ENCODE measurements around the gene TOM1L2. TPM values are rescaled to one million over a fixed set of nuclear protein-coding genes. Genes with fewer than 3 reads are reported as not detected.

TOM1L2 gene
- total RNA-seq, 1 experiment from 2014 or later, result 32.0 TPM

GRCh38 chr17:17830269-17830567 lies 142.0 kb downstream of the TOM1L2 start:
- DNase-seq (ENCODE audit: low read depth in 1 of 2, low spot score in 2 of 2), result no peak
- H3K36me3 ChIP-seq, result peaks cover 5% of the 10 kb centered on the region
- H3K4me3 ChIP-seq, result no peak overlapping the region
- no peaks in the 10 kb centered on the region for H3K9me3 ChIP-seq (replicated peaks)
- no peak overlapping the region for H3K27ac ChIP-seq
- peaks cover 8% of the 10 kb centered on the region for H3K4me1 ChIP-seq (replicated peaks)
- no peaks in the 10 kb centered on the region for H3K27me3 ChIP-seq (replicated peaks)

- Histone ChIP-seq H3K4me3 (no peak overlapping the region), H3K36me3 (peaks cover 5% of the 10 kb centered on the region), H3K9me3 (replicated peaks) (no peaks in the 10 kb centered on the region), H3K4me1 (replicated peaks) (peaks cover 27% of the 10 kb centered on the region), H3K27ac (no peak overlapping the region), H3K27me3 (replicated peaks) (no peaks in the 10 kb centered on the region)
- no peak for DNase-seq (ENCODE audit: low read depth in 1 of 2, low spot score in 2 of 2)
These were observed 144.2 kb downstream of the TOM1L2 start for GRCh38 chr17:17827826-17828621.

DNA sequence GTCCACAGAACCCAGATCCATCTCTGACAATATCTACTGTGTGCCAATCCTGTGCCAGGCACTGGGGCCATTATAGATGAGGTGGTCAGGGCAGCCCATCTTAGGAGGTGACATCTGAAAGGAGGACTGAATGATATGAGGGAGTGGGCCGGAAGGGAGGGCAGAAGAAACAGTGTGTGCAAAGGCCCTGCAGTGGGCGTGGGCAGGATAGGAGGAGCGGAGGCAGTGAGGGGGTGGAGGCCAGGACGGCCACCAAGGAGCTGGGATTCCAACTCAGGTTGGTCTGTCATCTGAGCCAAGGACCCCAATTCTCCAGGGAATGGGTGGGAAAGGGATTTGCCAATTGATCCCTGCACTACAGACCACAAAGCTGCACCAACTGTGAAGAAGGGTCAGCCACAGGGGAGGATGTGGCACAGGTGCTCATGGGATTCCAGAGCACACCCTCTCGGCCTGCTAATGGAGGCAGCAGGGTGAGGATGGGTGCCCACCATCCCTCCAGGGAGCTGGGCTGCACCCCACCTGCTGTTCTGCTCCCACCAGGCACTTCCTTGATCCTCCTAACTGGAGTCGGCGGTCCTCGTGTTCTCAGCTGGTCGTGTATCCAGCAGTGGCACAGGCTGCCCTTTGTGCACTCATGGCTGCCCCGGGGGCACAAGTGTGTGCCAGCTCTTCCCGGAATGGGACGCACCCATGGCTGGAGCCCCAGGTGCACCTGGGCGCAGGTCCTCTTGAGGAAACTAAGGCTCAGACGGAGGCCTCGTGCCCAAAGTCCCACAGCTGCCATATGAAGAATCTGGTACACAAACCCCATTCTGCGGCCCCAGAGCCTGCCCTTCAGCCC lies 145.0 kb downstream of the TOM1L2 start:
- peaks cover 30% of the 10 kb centered on the region for H3K4me1 ChIP-seq (replicated peaks)
- H3K27me3 ChIP-seq (replicated peaks), result no peaks in the 10 kb centered on the region
- H3K4me3 ChIP-seq, result no peak overlapping the region
- H3K36me3 ChIP-seq, result peaks cover 5% of the 10 kb centered on the region
- H3K9me3 ChIP-seq (replicated peaks), result no peaks in the 10 kb centered on the region
- H3K27ac ChIP-seq, result no peak overlapping the region
- no peak for DNase-seq (ENCODE audit: low read depth in 1 of 2, low spot score in 2 of 2)

DNA sequence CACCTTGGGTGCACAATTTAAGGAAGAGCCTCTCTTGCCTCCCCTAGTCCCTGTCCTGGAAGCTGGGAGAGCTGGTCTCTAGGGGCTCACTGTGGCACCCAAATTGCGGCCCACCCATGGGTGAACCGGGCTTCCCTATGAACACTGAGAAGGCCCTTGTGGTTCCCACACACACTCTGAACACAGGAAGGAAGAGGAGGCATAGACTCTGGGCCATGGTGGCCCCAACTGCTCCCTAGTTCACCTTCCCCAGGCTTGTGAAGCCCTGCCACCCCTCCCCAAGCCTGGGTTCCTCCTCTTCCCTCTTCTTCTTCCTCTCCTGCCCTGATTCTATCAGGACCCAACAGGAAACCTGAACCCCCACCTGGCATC lies 145.9 kb downstream of the TOM1L2 start:
- Histone ChIP-seq H3K27ac (no peak overlapping the region), H3K4me1 (replicated peaks) (peaks cover 30% of the 10 kb centered on the region), H3K9me3 (replicated peaks) (no peaks in the 10 kb centered on the region), H3K27me3 (replicated peaks) (no peaks in the 10 kb centered on the region), H3K4me3 (no peak overlapping the region), H3K36me3 (no peaks in the 10 kb centered on the region)
- no peak for DNase-seq (ENCODE audit: low read depth in 1 of 2, low spot score in 2 of 2)

GRCh38 chr17:17824783-17825614 lies 147.2 kb downstream of the TOM1L2 start:
- Histone ChIP-seq H3K27me3 (replicated peaks) (no peaks in the 10 kb centered on the region), H3K4me3 (no peak overlapping the region), H3K27ac (no peak overlapping the region), H3K9me3 (replicated peaks) (no peaks in the 10 kb centered on the region), H3K36me3 (no peaks in the 10 kb centered on the region), H3K4me1 (replicated peaks) (peaks cover 33% of the 10 kb centered on the region)
- DNase-seq (ENCODE audit: low read depth in 1 of 2, low spot score in 2 of 2), result no peak

- Histone ChIP-seq H3K36me3 (peaks cover 3% of the 10 kb centered on the region), H3K9me3 (replicated peaks) (no peaks in the 10 kb centered on the region), H3K27ac (peak overlapping the region; percentile 33; the same call in 1 of the 2 replicates), H3K27me3 (replicated peaks) (no peaks in the 10 kb centered on the region), H3K4me1 (replicated peaks) (peaks cover 39% of the 10 kb centered on the region), H3K4me3 (peak overlapping the region; percentile 26)
- no peak for DNase-seq (ENCODE audit: low read depth in 1 of 2, low spot score in 2 of 2)
These were observed 147.9 kb downstream of the TOM1L2 start for GRCh38 chr17:17824119-17824782.

DNA sequence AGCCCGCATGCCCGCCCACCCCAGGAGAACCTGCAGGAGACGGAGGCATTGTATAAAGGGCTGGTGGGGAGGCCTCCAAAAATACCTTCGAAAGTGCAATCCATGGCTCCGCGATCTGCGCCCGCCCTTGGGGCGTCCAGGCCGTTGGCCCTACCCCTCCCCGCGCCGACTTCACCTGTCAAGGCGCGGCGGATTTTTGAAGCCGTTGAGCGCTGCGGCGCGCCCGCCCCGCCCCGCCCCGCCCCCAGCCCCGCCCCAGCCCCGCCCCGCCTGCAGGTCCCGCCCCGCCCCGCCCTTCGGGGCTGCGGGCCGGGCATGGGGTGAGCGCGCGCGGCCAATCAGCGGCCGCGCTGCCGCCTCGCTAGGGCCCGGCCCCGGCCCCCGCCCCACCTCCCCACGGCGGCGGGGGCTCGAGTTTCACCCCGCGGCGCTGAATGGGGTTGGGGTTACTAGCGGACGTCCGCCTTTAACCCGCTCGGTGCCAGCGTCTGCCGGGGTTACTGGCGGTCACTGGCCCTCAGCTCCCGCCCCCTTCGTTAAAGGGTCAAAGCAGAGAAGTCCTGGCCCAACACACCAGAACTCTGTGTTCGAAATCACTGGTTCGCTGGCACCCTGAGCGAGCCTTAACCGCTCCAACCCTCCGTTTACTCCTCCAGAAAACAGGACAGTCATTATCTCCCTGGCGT lies 148.6 kb downstream of the TOM1L2 start:
- peak; percentile 67 to 73 for DNase-seq (ENCODE audit: low read depth in 1 of 2, low spot score in 2 of 2)
- peaks cover 9% of the 10 kb centered on the region for H3K36me3 ChIP-seq
- peaks cover 39% of the 10 kb centered on the region for H3K4me1 ChIP-seq (replicated peaks)

GRCh38 chr17:17822616-17823015 lies 149.6 kb downstream of the TOM1L2 start:
- Histone ChIP-seq H3K4me3 (no peak overlapping the region), H3K9me3 (replicated peaks) (no peaks in the 10 kb centered on the region), H3K4me1 (replicated peaks) (peaks cover 39% of the 10 kb centered on the region), H3K27ac (no peak overlapping the region), H3K36me3 (peaks cover 16% of the 10 kb centered on the region), H3K27me3 (replicated peaks) (no peaks in the 10 kb centered on the region)
- no peak for DNase-seq (ENCODE audit: low read depth in 1 of 2, low spot score in 2 of 2)

More for the DNA sequence above, 148.6 kb downstream of the TOM1L2 start:
- no peaks in the 10 kb centered on the region for H3K27me3 ChIP-seq (replicated peaks)
- H3K27ac ChIP-seq, result peak overlapping the region; percentile 33; the same call in 1 of the 2 replicates
- H3K4me3 ChIP-seq, result peak overlapping the region; percentile 26
- H3K9me3 ChIP-seq (replicated peaks), result no peaks in the 10 kb centered on the region

GRCh38 chr17:17822189-17822588 lies 150.0 kb downstream of the TOM1L2 start:
- Histone ChIP-seq H3K27ac (no peak overlapping the region), H3K4me3 (no peak overlapping the region), H3K36me3 (peaks cover 19% of the 10 kb centered on the region), H3K9me3 (replicated peaks) (no peaks in the 10 kb centered on the region), H3K4me1 (replicated peaks) (peaks cover 39% of the 10 kb centered on the region), H3K27me3 (replicated peaks) (no peaks in the 10 kb centered on the region)
- DNase-seq (ENCODE audit: low read depth in 1 of 2, low spot score in 2 of 2), result no peak

GRCh38 chr17:17820463-17821158 lies 151.6 kb downstream of the TOM1L2 start:
- H3K4me1 ChIP-seq (replicated peaks), result peaks cover 35% of the 10 kb centered on the region
- no peaks in the 10 kb centered on the region for H3K27me3 ChIP-seq (replicated peaks)
- peaks cover 22% of the 10 kb centered on the region for H3K36me3 ChIP-seq
- H3K9me3 ChIP-seq (replicated peaks), result no peaks in the 10 kb centered on the region
- no peak overlapping the region for H3K4me3 ChIP-seq
- DNase-seq (ENCODE audit: low read depth in 1 of 2, low spot score in 2 of 2), result no peak
- H3K27ac ChIP-seq, result no peak overlapping the region

DNA sequence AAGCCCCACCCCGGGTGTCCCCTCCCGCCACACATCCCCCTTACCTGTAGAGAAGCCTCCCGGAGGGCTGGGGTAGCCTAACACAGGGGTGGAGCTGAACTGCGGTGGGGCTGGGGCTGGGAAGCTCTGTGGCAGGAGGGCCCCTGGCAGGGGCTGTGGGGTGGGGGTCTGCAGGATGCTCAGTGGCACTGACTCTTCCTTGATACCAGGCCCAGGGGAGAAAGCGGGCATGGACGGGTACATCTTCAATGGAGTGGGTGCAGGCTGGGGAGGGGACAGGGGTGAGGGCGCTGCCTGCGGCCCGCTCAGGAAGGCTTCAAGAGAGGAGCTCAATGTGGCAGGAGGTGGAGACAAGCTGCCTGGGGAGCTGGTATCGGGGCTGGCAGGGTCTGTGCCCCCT lies 152.2 kb downstream of the TOM1L2 start:
- Histone ChIP-seq H3K27ac (no peak overlapping the region), H3K4me3 (no peak overlapping the region), H3K27me3 (replicated peaks) (no peaks in the 10 kb centered on the region), H3K36me3 (peaks cover 24% of the 10 kb centered on the region), H3K9me3 (replicated peaks) (no peaks in the 10 kb centered on the region), H3K4me1 (replicated peaks) (peaks cover 29% of the 10 kb centered on the region)
- no peak for DNase-seq (ENCODE audit: low read depth in 1 of 2, low spot score in 2 of 2)

GRCh38 chr17:17819561-17819995 lies 152.6 kb downstream of the TOM1L2 start:
- H3K9me3 ChIP-seq (replicated peaks), result no peaks in the 10 kb centered on the region
- H3K27me3 ChIP-seq (replicated peaks), result no peaks in the 10 kb centered on the region
- H3K36me3 ChIP-seq, result peaks cover 29% of the 10 kb centered on the region
- DNase-seq (ENCODE audit: low read depth in 1 of 2, low spot score in 2 of 2), result peak in 1 of 2 experiments; percentile 75
- H3K4me3 ChIP-seq, result no peak overlapping the region
- H3K4me1 ChIP-seq (replicated peaks), result peaks cover 24% of the 10 kb centered on the region
- H3K27ac ChIP-seq, result no peak overlapping the region
